Stimulated activated CD4-positive, alpha-beta T cell treated with anti-CD3 and anti-CD28 coated beads, Interleukin-4, amount 100 ng/mL, for 1 hour (primary cell): ENCODE data around the gene FXYD5.

Experiments
- DNase-seq: peaks from one replicate; pipeline ENCODE4 v3.0.0-alpha.2; 2020

Gene FXYD5

DNA sequence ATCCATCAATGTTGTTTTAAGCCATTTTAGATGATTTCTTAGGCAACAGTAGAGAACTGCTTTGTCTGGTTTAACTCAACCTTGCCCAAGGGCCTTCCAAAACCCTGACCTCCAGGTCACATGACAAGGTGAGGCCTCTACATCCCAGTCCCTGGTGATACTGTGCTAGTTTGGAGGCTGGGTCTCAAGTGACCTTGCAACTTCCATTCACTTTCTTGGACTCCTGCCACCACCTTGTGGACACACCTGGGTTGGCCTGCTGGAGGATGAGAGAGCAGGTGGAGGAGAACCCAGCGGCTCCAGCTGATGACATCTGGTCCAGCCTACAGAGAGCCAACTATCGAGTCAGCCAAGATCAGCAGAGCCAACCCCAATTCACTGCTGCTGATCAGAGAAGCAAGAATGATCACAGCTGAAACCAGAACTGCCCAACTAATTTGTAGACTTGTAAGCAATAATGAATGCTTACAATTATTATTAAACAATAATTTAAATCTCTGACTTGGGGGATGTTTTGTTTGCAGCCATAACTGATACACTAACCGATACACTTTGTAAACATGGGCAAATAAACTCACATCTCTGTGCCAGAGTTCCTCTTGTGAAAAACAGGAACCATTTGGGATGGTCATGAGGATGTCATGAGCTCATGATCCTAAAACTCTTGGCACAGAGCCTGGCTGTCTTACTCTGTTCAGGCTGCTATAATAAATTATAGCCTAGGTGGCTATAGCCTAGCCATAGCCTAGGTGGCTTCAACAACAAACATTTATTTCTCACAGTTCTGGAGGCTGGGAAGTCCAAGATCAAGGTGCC lies 62.5 kb downstream of the FXYD5 start:
- DNase-seq = no peak

DNA sequence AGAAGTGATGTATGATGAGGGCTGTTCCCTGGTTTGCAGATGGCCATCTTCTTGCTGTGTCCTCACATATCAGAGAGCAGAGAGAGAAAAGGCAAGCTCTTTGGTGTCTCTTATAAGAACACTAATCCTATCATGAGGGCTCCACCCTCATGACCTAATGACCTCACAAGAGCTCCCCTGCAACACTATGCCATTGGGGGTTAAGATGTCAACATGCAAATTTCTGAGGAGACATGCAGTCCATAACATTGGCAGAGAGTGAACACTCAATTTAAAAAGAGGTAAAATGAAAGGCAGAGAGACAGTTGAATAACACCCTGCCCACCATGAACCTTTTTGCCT lies 63.1 kb downstream of the FXYD5 start:
- DNase-seq = no peak

DNA sequence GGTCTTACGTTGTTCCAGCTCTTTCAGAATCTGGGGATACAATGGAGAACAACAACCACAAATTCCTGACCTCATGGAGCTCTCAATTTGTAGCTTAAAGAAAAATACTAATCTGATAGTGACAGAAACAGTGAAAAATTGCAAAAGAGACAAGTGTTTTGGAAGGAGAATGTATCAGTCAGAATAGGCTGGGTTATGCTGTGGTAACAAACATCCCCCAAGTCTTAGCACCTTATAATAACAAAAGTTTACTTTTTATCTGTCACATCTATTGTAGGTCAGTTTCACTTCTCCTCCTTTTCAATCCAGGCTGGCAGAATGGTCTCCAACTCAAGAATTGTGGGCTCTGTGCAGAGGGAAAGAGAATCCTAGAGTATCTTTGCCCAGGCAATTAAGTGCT lies 64.5 kb downstream of the FXYD5 start:
- no peak for DNase-seq
